PC-9 (cell line): ENCODE measurements around the gene MAPKBP1. TPM values are rescaled to one million over a fixed set of nuclear protein-coding genes. Genes with fewer than 3 reads are reported as not detected.

ENCODE experiments used
- BruUV-seq: library from RNA; stranded (reverse); fragments of 400-500 nt; replicated peaks from 2 replicates; lab custom pipeline; 2021; lab: Mats Ljungman, UMichigan
- CTCF ChIA-PET: fragments of 300-600 bp; sonication (Branson Sonifier 250); formaldehyde crosslinking; loops from one replicate; lab custom pipeline; 2022; ENCODE audit warnings: antibody characterized with exemption; lab: Charles Lee
- POLR2A ChIA-PET: fragments of 300-600 bp; sonication (Branson Sonifier 250); formaldehyde crosslinking; loops from one replicate; lab custom pipeline; 2022; ENCODE audit warnings: antibody characterized with exemption; ENCODE audit not compliant: unreplicated experiment; lab: Charles Lee
- DNase-seq, 2 experiments: peaks; one replicate each; pipeline versions ENCODE4 v3.0.0 to v3.0.0-alpha.2; 2015 to 2022; ENCODE audit warnings: mixed read lengths in 1 of 2
- H2AFZ ChIP-seq: fragments of 200-600 bp; sonication (generic); 2 replicates; pipeline ENCODE4 v1.8.1; 2017; ENCODE audit warnings: antibody characterized with exemption
- H3F3A ChIP-seq: fragments of 200-600 bp; sonication (generic); 2 replicates; pipeline ENCODE4 v1.8.1; 2017; ENCODE audit warnings: antibody characterized with exemption, mild to moderate bottlenecking, low read depth; ENCODE audit not compliant: insufficient read depth
- H3K27ac ChIP-seq: fragments of 200-600 bp; sonication (generic); 2 replicates; pipeline ENCODE4 v1.6.1; 2016; ENCODE audit warnings: mixed run types
- H3K27me3 ChIP-seq: fragments of 200-600 bp; sonication (generic); 2 replicates; pipeline ENCODE4 v1.6.1; 2016; ENCODE audit warnings: low read depth, mixed run types; ENCODE audit not compliant: insufficient read depth
- H3K36me3 ChIP-seq: fragments of 200-600 bp; sonication (generic); 2 replicates; pipeline ENCODE4 v1.6.1; 2016; ENCODE audit warnings: low read depth, mixed run types
- H3K4me1 ChIP-seq: fragments of 200-600 bp; sonication (generic); replicated peaks from 2 replicates; pipeline ENCODE4 v1.6.1; 2016; ENCODE audit warnings: mixed run types; ENCODE audit not compliant: insufficient read depth
- H3K4me2 ChIP-seq: fragments of 200-600 bp; sonication (generic); 2 replicates; pipeline ENCODE4 v1.6.1; 2017; ENCODE audit warnings: mixed run types
- H3K4me3 ChIP-seq: fragments of 200-600 bp; sonication (generic); 2 replicates; pipeline ENCODE4 v1.6.1; 2016; ENCODE audit warnings: mixed run types
- H3K79me2 ChIP-seq: fragments of 200-600 bp; sonication (generic); 2 replicates; pipeline ENCODE4 v1.6.1; 2017; ENCODE audit warnings: low read depth, mixed run types
- H3K9me2 ChIP-seq: fragments of 200-600 bp; sonication (generic); 2 replicates; pipeline ENCODE4 v1.8.1; 2017; ENCODE audit warnings: mild to moderate bottlenecking; ENCODE audit not compliant: insufficient read depth
- H3K9me3 ChIP-seq: fragments of 200-600 bp; sonication (generic); 2 replicates; pipeline ENCODE4 v1.8.1; 2016; ENCODE audit warnings: low read depth; ENCODE audit not compliant: insufficient read depth
- H4K20me1 ChIP-seq: fragments of 200-600 bp; sonication (generic); 2 replicates; pipeline ENCODE4 v1.8.1; 2017; ENCODE audit not compliant: insufficient read depth
- EZH2 ChIP-seq: fragments of 200-600 bp; sonication (generic); IDR thresholded peaks from 2 replicates; pipeline ENCODE4 v1.8.0; 2017; ENCODE audit warnings: antibody characterized with exemption, low read depth
- intact Hi-C: fragments of 100-400 bp; cut with micrococcal nuclease; formaldehyde crosslinking; loops from one replicate; pipeline ENCODE4 v1.10.0; 2022; ENCODE audit not compliant: unreplicated experiment
- total RNA-seq: library from RNA; stranded (reverse); gene quantifications from 2 replicates; pipeline ENCODE4 v1.2.3, GENCODE V29; 2021
- TF ChIP-seq, protein P1 (sequence below): fragments of 200-600 bp; sonication (generic); conservative IDR thresholded peaks from 2 replicates; pipeline ENCODE4 v1.6.1; 2017; ENCODE audit warnings: mixed run types, antibody characterized with exemption, mild to moderate bottlenecking, moderate library complexity

Gene MAPKBP1
- total RNA-seq, 1 experiment from 2014 or later = 22.9 TPM

DNA sequence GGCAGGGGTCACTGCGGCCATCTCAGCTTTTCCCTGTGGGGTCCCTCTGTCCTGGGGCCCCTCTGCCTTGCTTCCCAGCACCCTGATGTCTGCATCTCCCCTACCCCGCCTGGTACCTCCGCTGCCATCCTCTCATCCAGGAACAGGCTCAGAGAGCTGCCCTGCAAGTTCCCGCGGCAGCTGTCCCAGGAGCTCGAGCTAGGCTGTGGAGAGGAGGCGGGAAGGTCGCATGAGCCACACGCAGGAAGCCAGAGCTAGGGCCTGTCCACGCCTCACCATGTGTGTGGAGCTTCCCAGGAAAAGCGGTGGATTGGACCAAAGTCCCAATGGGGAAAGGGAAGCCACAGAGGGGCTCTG lies 76.9 kb downstream of the MAPKBP1 start:
- Histone ChIP-seq H3K9me2 (no peaks in the 10 kb centered on the region), H4K20me1 (no peaks in the 10 kb centered on the region), H3F3A (no peaks in the 10 kb centered on the region), H3K79me2 (no peaks in the 10 kb centered on the region), H3K4me1 (no peaks in the 10 kb centered on the region), H3K4me3 (no peak overlapping the region), H3K36me3 (no peaks in the 10 kb centered on the region), H3K27me3 (no peaks in the 10 kb centered on the region), H3K27ac (no peak overlapping the region), H2AFZ (no peak overlapping the region), H3K9me3 (no peaks in the 10 kb centered on the region), H3K4me2 (no peak overlapping the region)
- POLR2A ChIA-PET = interaction anchor here (0.6 to 1.4 kb wide), 2 partner anchors 13 to 287 kb away, joined by 6 to 7 read pairs; partner anchors contain the start of gene PLA2G4B
- CTCF ChIA-PET = interaction anchor here (0.6 kb wide), 1 partner anchor 1806 kb away, joined by 3 read pairs; no protein-coding TSS in a partner anchor
- TF ChIP-seq, protein P1, sequence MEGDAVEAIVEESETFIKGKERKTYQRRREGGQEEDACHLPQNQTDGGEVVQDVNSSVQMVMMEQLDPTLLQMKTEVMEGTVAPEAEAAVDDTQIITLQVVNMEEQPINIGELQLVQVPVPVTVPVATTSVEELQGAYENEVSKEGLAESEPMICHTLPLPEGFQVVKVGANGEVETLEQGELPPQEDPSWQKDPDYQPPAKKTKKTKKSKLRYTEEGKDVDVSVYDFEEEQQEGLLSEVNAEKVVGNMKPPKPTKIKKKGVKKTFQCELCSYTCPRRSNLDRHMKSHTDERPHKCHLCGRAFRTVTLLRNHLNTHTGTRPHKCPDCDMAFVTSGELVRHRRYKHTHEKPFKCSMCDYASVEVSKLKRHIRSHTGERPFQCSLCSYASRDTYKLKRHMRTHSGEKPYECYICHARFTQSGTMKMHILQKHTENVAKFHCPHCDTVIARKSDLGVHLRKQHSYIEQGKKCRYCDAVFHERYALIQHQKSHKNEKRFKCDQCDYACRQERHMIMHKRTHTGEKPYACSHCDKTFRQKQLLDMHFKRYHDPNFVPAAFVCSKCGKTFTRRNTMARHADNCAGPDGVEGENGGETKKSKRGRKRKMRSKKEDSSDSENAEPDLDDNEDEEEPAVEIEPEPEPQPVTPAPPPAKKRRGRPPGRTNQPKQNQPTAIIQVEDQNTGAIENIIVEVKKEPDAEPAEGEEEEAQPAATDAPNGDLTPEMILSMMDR = no peak
- no peak for TF ChIP-seq EZH2
- intact Hi-C loops = no loop called here
- no TSS peak for BruUV-seq
- no peak for DNase-seq

DNA sequence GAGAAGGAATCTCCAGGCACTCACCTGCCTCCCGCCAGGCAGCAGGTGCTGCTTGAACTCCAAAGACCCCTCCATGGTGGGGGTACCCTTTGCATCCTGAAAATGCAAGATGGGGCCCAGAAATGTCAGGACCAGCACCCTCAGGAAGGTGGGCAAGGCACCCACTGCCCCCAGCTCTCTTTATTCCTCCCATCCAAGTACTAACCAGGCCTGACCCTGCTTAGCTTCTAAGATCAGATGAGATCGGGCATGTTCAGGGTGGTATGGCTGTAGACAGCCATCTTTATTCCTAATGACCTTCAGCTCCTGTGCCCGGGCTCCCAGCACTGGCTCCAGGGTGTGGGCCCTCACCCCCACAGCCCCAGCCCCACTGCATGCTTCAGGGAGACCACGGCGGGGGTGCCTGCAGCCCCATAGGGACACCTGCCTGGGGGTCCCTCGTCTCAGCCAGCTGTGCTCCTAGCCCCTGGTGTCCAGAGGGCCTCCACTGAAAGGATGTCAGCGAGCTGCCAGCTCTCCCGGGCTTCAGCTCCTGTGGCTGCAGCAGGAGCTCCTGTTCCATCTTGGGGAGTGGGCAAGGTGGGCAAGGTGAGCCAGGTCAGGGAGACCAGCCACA lies 77.6 kb downstream of the MAPKBP1 start:
- Histone ChIP-seq H4K20me1 (no peaks in the 10 kb centered on the region), H3F3A (no peaks in the 10 kb centered on the region), H2AFZ (no peak overlapping the region), H3K9me3 (no peaks in the 10 kb centered on the region), H3K36me3 (no peaks in the 10 kb centered on the region), H3K9me2 (no peaks in the 10 kb centered on the region), H3K27ac (no peak overlapping the region), H3K79me2 (no peaks in the 10 kb centered on the region), H3K4me3 (no peak overlapping the region), H3K4me2 (no peak overlapping the region), H3K27me3 (no peaks in the 10 kb centered on the region), H3K4me1 (no peaks in the 10 kb centered on the region)
- ChIA-PET CTCF (no interaction called here), POLR2A (interaction anchor here (0.6 to 1.4 kb wide), 2 partner anchors 14 to 288 kb away, joined by 6 to 7 read pairs; partner anchors contain the start of gene PLA2G4B)
- intact Hi-C loops = no loop called here
- no peak for DNase-seq
- BruUV-seq = no TSS peak
- no peak for TF ChIP-seq EZH2
- TF ChIP-seq, protein P1 = no peak

DNA sequence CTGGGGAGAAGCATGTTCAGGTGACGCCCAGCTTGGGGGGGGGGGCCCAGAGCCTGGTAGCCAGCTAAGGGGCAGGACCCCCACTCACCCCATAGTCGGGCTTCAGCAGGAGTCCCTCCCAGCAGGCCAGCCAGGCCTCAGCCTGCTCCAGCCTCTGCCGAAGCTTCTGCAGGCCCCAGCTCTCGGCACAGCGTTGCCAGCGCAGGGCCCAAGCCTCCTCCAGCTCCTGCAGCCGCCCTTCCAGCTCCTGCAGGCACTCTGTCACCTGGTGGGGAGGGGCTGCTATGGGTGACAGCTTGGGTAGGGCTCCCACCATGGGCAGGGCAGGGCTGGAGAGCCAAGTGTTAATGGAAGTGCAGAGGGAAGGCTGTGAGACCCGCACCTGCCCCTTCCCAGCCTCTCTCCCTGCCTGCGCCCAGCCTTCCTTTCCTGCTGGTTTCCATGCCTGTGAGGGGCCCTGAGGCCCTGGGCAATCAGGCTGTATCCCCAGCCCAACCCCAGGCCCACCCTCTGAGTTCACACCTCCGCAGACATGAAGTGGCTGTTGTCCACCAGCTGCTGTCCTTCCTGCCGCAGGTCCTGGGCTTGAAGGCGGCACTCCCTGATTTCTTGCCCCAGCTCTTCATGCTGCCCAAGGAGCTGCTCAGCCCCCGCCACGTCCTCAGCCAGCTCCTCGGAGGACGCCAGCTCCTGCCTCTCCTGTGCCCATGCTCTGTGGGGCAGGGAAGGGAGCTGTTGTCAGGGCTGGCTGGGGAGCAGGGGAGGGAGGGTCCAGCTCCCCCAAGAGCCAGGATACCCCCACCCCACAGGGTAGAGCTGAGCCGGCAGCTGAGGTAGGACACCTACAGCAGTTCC lies 78.7 kb downstream of the MAPKBP1 start:
- DNase-seq = no peak
- Histone ChIP-seq H3K27ac (no peak overlapping the region), H3F3A (no peaks in the 10 kb centered on the region), H3K4me1 (no peaks in the 10 kb centered on the region), H2AFZ (no peak overlapping the region), H3K4me2 (no peak overlapping the region), H3K36me3 (no peaks in the 10 kb centered on the region), H3K9me3 (no peaks in the 10 kb centered on the region), H3K79me2 (no peaks in the 10 kb centered on the region), H3K27me3 (no peaks in the 10 kb centered on the region), H4K20me1 (no peaks in the 10 kb centered on the region), H3K9me2 (no peaks in the 10 kb centered on the region), H3K4me3 (no peak overlapping the region)
- ChIA-PET POLR2A (interaction anchor here (0.8 kb wide), 1 partner anchor 14 kb away, joined by 4 read pairs; the partner anchor contains the start of gene PLA2G4B), CTCF (no interaction called here)
- intact Hi-C loops = no loop called here
- BruUV-seq = no TSS peak
- TF ChIP-seq, protein P1 = no peak
